Muscle of back (tissue), 11 donors: Measurements from ENCODE around the gene MRPS12. TPM values are rescaled to one million over a fixed set of nuclear protein-coding genes. Genes with fewer than 3 reads are reported as not detected.
A peak's percentile ranks its signal among the peaks of the same experiment; 100 is the strongest.
"Not testable (repeated sequence)": the region's sequence is repeated elsewhere in the genome, so short reads cannot be mapped to it uniquely, and the experiment has no call there.

ENCODE experiments used
- DNase-seq, 3 donors: peaks; one replicate each; pipeline versions ENCODE4 v3.0.0 to v3.0.0-alpha.2; 2013
- polyA plus RNA-seq, 10 donors: library from polyadenylated mRNA; unstranded; fragments of 120-200 nt; gene quantifications; one replicate each; pipeline ENCODE4 v1.2.1, GENCODE V29; 2013; ENCODE audit not compliant: insufficient read length in 10 of 10

Gene MRPS12
- polyA plus RNA-seq, 10 donors = 11.3 to 23.2 (median 17.0) TPM

- DNase-seq = no peak
Measured at GRCh38 chr19:38932425-38933179, 1.9 kb downstream of the MRPS12 start.

- no peak for DNase-seq
Measured at GRCh38 chr19:38933544-38933943, 2.8 kb downstream of the MRPS12 start.

- DNase-seq = no peak
Measured at GRCh38 chr19:38939957-38940356, 9.2 kb downstream of the MRPS12 start.

- not testable (repeated sequence) for DNase-seq
Measured at GRCh38 chr19:38941466-38941865, 10.7 kb downstream of the MRPS12 start.

- no peak for DNase-seq
Measured at GRCh38 chr19:38941979-38942378, 11.2 kb downstream of the MRPS12 start.

GRCh38 chr19:38942471-38943181, 11.9 kb downstream of the MRPS12 start:
- no peak for DNase-seq

GRCh38 chr19:38944981-38945506, 14.3 kb downstream of the MRPS12 start:
- no peak for DNase-seq

- DNase-seq = no peak
Measured at GRCh38 chr19:38945562-38946228, 15.0 kb downstream of the MRPS12 start.

GRCh38 chr19:38946229-38947010, 15.7 kb downstream of the MRPS12 start:
- no peak for DNase-seq

- DNase-seq = peak; percentile 69 to 91 (median 86)
Measured at GRCh38 chr19:38949580-38950367, 19.0 kb downstream of the MRPS12 start.

- DNase-seq = no peak
Measured at GRCh38 chr19:38951187-38951586, 20.4 kb downstream of the MRPS12 start.

- DNase-seq = no peak
Measured at GRCh38 chr19:38952395-38953165, 21.8 kb downstream of the MRPS12 start.

GRCh38 chr19:38953677-38954076, 22.9 kb downstream of the MRPS12 start:
- DNase-seq = no peak

GRCh38 chr19:38956264-38956663, 25.5 kb downstream of the MRPS12 start:
- DNase-seq = no peak

GRCh38 chr19:38958301-38958700, 27.6 kb downstream of the MRPS12 start:
- DNase-seq = no peak

- no peak for DNase-seq
Measured at GRCh38 chr19:38959618-38960017, 28.9 kb downstream of the MRPS12 start.

- DNase-seq = no peak
Measured at GRCh38 chr19:38964738-38965137, 34.0 kb downstream of the MRPS12 start.

- DNase-seq = not testable (repeated sequence)
Measured at GRCh38 chr19:38966149-38966548, 35.4 kb downstream of the MRPS12 start.

GRCh38 chr19:38970664-38971532, 40.2 kb downstream of the MRPS12 start:
- DNase-seq = no peak
